Sigmoid colon (tissue), 3 donors: ENCODE results near the gene PDK2.

Experiments used
- POLR2A ChIP-seq, 2 donors: fragments of 450-650 bp; IDR thresholded peaks; one replicate each; pipeline ENCODE4 v1.6.1; 2016; ENCODE audit warnings: antibody characterized with exemption in 2 of 2, mild to moderate bottlenecking in 2 of 2, moderate library complexity in 2 of 2
- TF ChIP-seq, protein P1 (sequence below), 4 experiments: fragments of 450-650 bp in 3 of 4; fragments of 200-600 bp in 1 of 4; IDR thresholded peaks; one replicate each; pipeline ENCODE4 v1.5.1; 2016 to 2019; ENCODE audit warnings: antibody characterized with exemption in 4 of 4, mild to moderate bottlenecking in 3 of 4, moderate library complexity in 2 of 4

DNA sequence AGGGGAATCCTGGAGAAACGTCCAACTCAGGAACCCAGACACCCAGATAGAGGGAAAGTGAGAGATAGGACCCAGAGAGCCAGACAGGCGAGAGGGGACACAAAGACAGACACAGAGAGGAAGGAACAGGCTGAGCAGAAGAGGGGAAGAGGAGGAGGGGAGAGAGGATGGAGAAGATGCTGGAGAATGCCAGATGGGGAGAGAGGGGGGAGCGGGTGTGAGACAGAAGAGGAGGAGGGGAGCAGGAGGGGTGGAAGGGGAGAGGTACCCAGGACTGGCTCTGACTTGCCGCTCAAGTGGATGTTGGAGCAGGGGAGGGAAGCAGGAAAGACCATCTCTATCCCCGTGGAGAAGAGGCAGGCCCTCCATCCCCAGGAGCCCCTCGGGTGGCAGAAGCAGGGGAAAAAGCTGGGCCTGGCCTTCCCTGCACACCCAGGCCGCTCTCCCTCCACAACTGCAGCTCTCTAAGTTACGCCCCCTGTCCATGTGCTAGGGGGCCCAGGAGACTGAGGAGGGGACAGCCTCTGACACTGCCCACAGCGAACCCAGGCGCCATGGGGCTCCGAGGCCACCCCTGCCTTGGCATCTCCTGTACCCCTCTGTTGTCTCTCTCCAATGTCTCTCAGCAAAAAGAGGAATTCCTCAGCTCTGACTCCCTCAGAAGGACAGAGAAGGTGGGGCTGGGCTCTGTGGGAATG is 50.5 kb downstream of the PDK2 start:
- TF ChIP-seq, protein P1, sequence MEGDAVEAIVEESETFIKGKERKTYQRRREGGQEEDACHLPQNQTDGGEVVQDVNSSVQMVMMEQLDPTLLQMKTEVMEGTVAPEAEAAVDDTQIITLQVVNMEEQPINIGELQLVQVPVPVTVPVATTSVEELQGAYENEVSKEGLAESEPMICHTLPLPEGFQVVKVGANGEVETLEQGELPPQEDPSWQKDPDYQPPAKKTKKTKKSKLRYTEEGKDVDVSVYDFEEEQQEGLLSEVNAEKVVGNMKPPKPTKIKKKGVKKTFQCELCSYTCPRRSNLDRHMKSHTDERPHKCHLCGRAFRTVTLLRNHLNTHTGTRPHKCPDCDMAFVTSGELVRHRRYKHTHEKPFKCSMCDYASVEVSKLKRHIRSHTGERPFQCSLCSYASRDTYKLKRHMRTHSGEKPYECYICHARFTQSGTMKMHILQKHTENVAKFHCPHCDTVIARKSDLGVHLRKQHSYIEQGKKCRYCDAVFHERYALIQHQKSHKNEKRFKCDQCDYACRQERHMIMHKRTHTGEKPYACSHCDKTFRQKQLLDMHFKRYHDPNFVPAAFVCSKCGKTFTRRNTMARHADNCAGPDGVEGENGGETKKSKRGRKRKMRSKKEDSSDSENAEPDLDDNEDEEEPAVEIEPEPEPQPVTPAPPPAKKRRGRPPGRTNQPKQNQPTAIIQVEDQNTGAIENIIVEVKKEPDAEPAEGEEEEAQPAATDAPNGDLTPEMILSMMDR (IDR thresholded peaks at IDR 0.05), result no peak
- TF ChIP-seq POLR2A (IDR thresholded peaks at IDR 0.05), result no peak
